Measurements from ENCODE around the gene TBC1D24. TPM values are rescaled to one million over a fixed set of nuclear protein-coding genes. Genes with fewer than 3 reads are reported as not detected.
A peak's percentile ranks its signal among the peaks of the same experiment; 100 is the strongest.

The TBC1D24 gene
- total and polyA plus RNA-seq, 9 of the 15 experiments (the other 6 are each of a cell fraction or from before 2014, with no cell fraction given), result 1.7 to 22.6 (median 7.2) TPM

GRCh38 chr16:2471653-2472487 lies 3.1 kb upstream of the TBC1D24 start:
- H2AFZ ChIP-seq (ENCODE audit: low read depth, low read length), result no peak overlapping the region

More at GRCh38 chr16:2471653-2472487, 3.1 kb upstream of the TBC1D24 start:
- ChIA-PET POLR2A (no interaction called here), CTCF (ENCODE audit: low intra/inter-chr PET ratio) (no interaction called here)
- H4K20me1 ChIP-seq (replicated peaks; ENCODE audit: control insufficient read depth, insufficient read depth, low read length), result peaks cover 2% of the 10 kb centered on the region; the same call in 1 of the 2 replicates
- intact Hi-C loops (cut with micrococcal nuclease) (no loop called here), in situ Hi-C loops (cut with MboI) (no loop called here)
- peaks cover 18 to 96% of the 10 kb centered on the region in 2 experiments for H3K4me1 ChIP-seq (replicated peaks in 1 of 2; ENCODE audit: control insufficient read depth in 2 of 2, insufficient read depth in 2 of 2, low read length in 2 of 2)
- 69% methylated on average over 31 of the region's 61 CpGs for WGBS (ENCODE audit: insufficient coverage, low coverage, missing lambda C conversion rate)
- ATAC-seq (no peak), FAIRE-seq (no peak), DNase-seq (ENCODE audit: extremely low read depth in 1 of 4, low spot score in 3 of 4) (no peak)
- no peak overlapping the region; the same call in 1 of the 2 replicates for H3K4me3 ChIP-seq
- no peak overlapping the region for H3K27ac ChIP-seq (ENCODE audit: extremely low read depth, low read depth, low read length)
- TF ChIP-seq HNRNPL (IDR thresholded peaks at IDR 0.05; ENCODE audit: low read depth, low read length) (peak; percentile 86; the same call in 1 of the 2 replicates), ZBTB33 (CRISPR knock-in tag; IDR thresholded peaks at IDR 0.05) (peak; percentile 87), KAT8 (IDR thresholded peaks at IDR 0.05; ENCODE audit: low read depth) (no peak), POLR2G (IDR thresholded peaks at IDR 0.05; ENCODE audit: low read depth, low read length) (peak; percentile 33; the same call in 1 of the 2 replicates), E2F6 (IDR thresholded peaks at IDR 0.05; ENCODE audit: borderline replicate concordance in 1 of 2, extremely low read depth in 1 of 2, insufficient read depth in 1 of 2, insufficient read length in 1 of 2, low read depth in 1 of 2, low read length in 1 of 2, poor library complexity in 1 of 2, severe bottlenecking in 1 of 2) (peak in 1 of 2 experiments; percentile 5), FUS (optimal IDR thresholded peaks at IDR 0.05; ENCODE audit: low read depth, low read length) (peak; percentile 33)
- no peaks in the 10 kb centered on the region for H3K36me3 ChIP-seq (ENCODE audit: control insufficient read depth, insufficient read depth, low read length)
- no peaks in the 10 kb centered on the region for H3K9me1 ChIP-seq (ENCODE audit: control insufficient read depth, insufficient read depth, low read length)
- no peaks in the 10 kb centered on the region for H3K9me3 ChIP-seq (replicated peaks; ENCODE audit: control insufficient read depth, insufficient read depth, low read depth, low read length)
- peak overlapping the region in 1 of 2 experiments; percentile 98; a peak in 3 of 4 replicates for H3K9ac ChIP-seq (ENCODE audit: insufficient read depth in 1 of 2, low read depth in 2 of 2, low read length in 2 of 2)
- BruUV-seq (replicated peaks), result no TSS peak
- H3K4me2 ChIP-seq (ENCODE audit: insufficient read depth, low read length), result no peak overlapping the region
- peaks cover 29% of the 10 kb centered on the region for H3K79me2 ChIP-seq (ENCODE audit: control insufficient read depth, insufficient read depth, low read length)
- H3K27me3 ChIP-seq (ENCODE audit: control insufficient read depth in 2 of 2, insufficient read depth in 2 of 2, low read length in 2 of 2), result no peaks in the 10 kb centered on the region
